Adrenal gland (tissue), 12 donors: ENCODE measurements around the gene FAM114A1. TPM values are rescaled to one million over a fixed set of nuclear protein-coding genes. Genes with fewer than 3 reads are reported as not detected.

Experiments used
- DNase-seq, 7 donors: peaks; one replicate each; pipeline ENCODE4 v3.0.0-alpha.2; 2019 to 2020
- H3K27ac ChIP-seq, 5 donors: fragments of 200-600 bp; sonication (generic) in 4 of 5; 1 replicate in 3 of 5; 2 replicates in 2 of 5; pipeline versions ENCODE4 v1.5.1 to v1.8.0; 2016 to 2020; ENCODE audit warnings: mild to moderate bottlenecking in 1 of 5
- H3K27me3 ChIP-seq: fragments of 200-600 bp; 2 replicates; pipeline ENCODE4 v1.8.0; 2021
- H3K36me3 ChIP-seq, 2 donors: fragments of 200-600 bp; replicated peaks in 1 of 2; 1 replicate in 1 of 2; 2 replicates in 1 of 2; pipeline versions ENCODE4 v1.5.1 to v1.8.0; 2018 to 2022
- H3K4me1 ChIP-seq, 2 donors: fragments of 200-600 bp; replicated peaks in 1 of 2; 1 replicate in 1 of 2; 2 replicates in 1 of 2; pipeline versions ENCODE4 v1.5.1 to v1.8.0; 2018 to 2021
- H3K4me3 ChIP-seq, 4 donors: fragments of 200-600 bp; sonication (generic) in 3 of 4; one replicate each; pipeline ENCODE4 v1.5.1; 2016 to 2018
- H3K9me3 ChIP-seq, 3 donors: fragments of 200-600 bp; sonication (generic) in 1 of 3; replicated peaks in 1 of 3; 1 replicate in 2 of 3; 2 replicates in 1 of 3; pipeline versions ENCODE4 v1.5.1 to v1.8.0; 2016 to 2021
- POLR2A ChIP-seq, 2 donors: fragments of 450-650 bp; IDR thresholded peaks; one replicate each; pipeline ENCODE4 v1.6.1; 2017; ENCODE audit warnings: antibody characterized with exemption in 2 of 2, mild to moderate bottlenecking in 2 of 2, moderate library complexity in 1 of 2
- WGBS, 4 donors: extraction: QIAGEN DNeasy Blood & Tissue Kit in 2 of 4; methylation state at CpG; one replicate each; pipeline versions ENCODE4 v1.1.5 to v1.1.7; 2013 to 2017; 5-methylcytosine and 5-hydroxymethylcytosine counted together
- intact Hi-C, 2 donors: fragments of 100-400 bp; cut with DNase I; formaldehyde crosslinking; loops; one replicate each; pipeline versions ENCODE4 v1.14.1 to v1.15.0; 2022 to 2023
- polyA plus RNA-seq, 3 donors: library from polyadenylated mRNA; stranded (reverse); fragments of 200-250 nt in 2 of 3; fragments of 350-450 nt in 1 of 3; fragmentation: Illumina TruSeq in 1 of 3; extraction: RNeasy Lipid Tissue Mini Kit (QIAGEN cat#74804) in 1 of 3; gene quantifications; one replicate each; pipeline ENCODE4 v1.2.3, GENCODE V29; 2013 to 2014
- total RNA-seq, 9 donors: library from RNA; depleted of rRNA in 4 of 9; stranded (reverse); fragments of >200 nt in 4 of 9; fragments of 120-200 nt in 1 of 9; fragmentation: NEBNext Ultra II Directional in 1 of 9; extraction: Animal tissue kit (Norgen Biotek cat#: 25700) in 1 of 9; gene quantifications; one replicate each; pipeline versions ENCODE4 v1.1.0 to v1.2.4, GENCODE V29; 2013 to 2023
- TF ChIP-seq, protein P1 (sequence below), 6 experiments: fragments of 450-650 bp in 4 of 6; fragments of 200-600 bp in 2 of 6; sonication (generic) in 1 of 6; IDR thresholded peaks; 1 replicate in 5 of 6; 2 replicates in 1 of 6; pipeline versions ENCODE4 v1.5.1 to v1.8.0; 2016 to 2021; ENCODE audit warnings: antibody characterized with exemption in 6 of 6, mild to moderate bottlenecking in 2 of 6, moderate library complexity in 1 of 6
- donor health status: healthy with polysubstance abuse.
- donor health status: Bipolar disorder and iron deficiency.
- donor health status: DM: yes; HTN: yes; CAD: no.
- donor health status: DM: no; HTN: no; CAD: no.
- donor health status: DM: no; HTN: no; CAD: no.
- donor health status: DM: yes; HTN: yes; CAD: no.

The FAM114A1 gene
- total and polyA plus RNA-seq, 12 donors: 29.3 to 335 (median 174) TPM

- H3K27me3 ChIP-seq: no peaks in the 10 kb centered on the region
- TF ChIP-seq, protein P1, sequence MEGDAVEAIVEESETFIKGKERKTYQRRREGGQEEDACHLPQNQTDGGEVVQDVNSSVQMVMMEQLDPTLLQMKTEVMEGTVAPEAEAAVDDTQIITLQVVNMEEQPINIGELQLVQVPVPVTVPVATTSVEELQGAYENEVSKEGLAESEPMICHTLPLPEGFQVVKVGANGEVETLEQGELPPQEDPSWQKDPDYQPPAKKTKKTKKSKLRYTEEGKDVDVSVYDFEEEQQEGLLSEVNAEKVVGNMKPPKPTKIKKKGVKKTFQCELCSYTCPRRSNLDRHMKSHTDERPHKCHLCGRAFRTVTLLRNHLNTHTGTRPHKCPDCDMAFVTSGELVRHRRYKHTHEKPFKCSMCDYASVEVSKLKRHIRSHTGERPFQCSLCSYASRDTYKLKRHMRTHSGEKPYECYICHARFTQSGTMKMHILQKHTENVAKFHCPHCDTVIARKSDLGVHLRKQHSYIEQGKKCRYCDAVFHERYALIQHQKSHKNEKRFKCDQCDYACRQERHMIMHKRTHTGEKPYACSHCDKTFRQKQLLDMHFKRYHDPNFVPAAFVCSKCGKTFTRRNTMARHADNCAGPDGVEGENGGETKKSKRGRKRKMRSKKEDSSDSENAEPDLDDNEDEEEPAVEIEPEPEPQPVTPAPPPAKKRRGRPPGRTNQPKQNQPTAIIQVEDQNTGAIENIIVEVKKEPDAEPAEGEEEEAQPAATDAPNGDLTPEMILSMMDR (IDR thresholded peaks at IDR 0.05): no peak
- TF ChIP-seq POLR2A (IDR thresholded peaks at IDR 0.05): no peak
- 67 to 74% (median 73%) methylated on average over 6 of the region's 6 CpGs for WGBS, 4 donors
- H3K27ac ChIP-seq: no peak overlapping the region
- no peaks in the 10 kb centered on the region for H3K9me3 ChIP-seq
- intact Hi-C loops: no loop called here
- no peak overlapping the region for H3K4me3 ChIP-seq
- peaks cover 0 to under 1% of the 10 kb centered on the region in 2 donors for H3K4me1 ChIP-seq
- H3K36me3 ChIP-seq: peaks cover 0 to 55% of the 10 kb centered on the region in 2 donors
- no peak for DNase-seq
Measured at GRCh38 chr4:38920677-38921076, 53.1 kb downstream of the FAM114A1 start.

DNA sequence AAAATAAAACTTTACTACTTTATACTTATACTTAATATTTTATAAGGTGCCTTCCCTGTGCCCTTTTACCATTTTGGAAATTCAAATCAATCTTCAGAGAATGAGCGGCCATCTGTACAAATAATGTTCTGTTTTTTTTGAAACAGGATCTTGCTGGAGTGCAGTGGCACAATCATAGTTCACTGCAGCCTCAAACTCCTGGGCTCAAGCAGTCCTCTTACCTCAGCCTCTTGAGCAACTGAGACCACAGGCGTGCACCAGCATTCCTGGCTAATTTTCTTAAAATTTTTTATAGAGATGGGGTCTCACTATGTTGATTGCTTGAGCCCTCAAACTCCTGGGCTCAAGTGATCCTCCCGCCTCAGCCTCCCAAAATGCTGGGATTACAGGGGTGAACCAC is 53.5 kb downstream of the FAM114A1 start:
- no peak for DNase-seq
- Histone ChIP-seq H3K4me1 (peaks cover 0 to 4% of the 10 kb centered on the region in 2 donors), H3K9me3 (no peaks in the 10 kb centered on the region), H3K27me3 (no peaks in the 10 kb centered on the region), H3K36me3 (peaks cover 0 to 55% of the 10 kb centered on the region in 2 donors), H3K4me3 (no peak overlapping the region), H3K27ac (no peak overlapping the region)
- WGBS, 4 donors: 86 to 94% (median 91%) methylated on average over 3 of the region's 3 CpGs
- intact Hi-C loops: no loop called here
- TF ChIP-seq POLR2A (IDR thresholded peaks at IDR 0.05): no peak
- TF ChIP-seq, protein P1 (IDR thresholded peaks at IDR 0.05): no peak

GRCh38 chr4:38923746-38924145 is 56.1 kb downstream of the FAM114A1 start:
- Histone ChIP-seq H3K27ac (no peak overlapping the region), H3K9me3 (no peaks in the 10 kb centered on the region), H3K4me1 (peaks cover 0 to 4% of the 10 kb centered on the region in 2 donors), H3K36me3 (peaks cover 0 to 60% of the 10 kb centered on the region in 2 donors), H3K27me3 (no peaks in the 10 kb centered on the region), H3K4me3 (no peak overlapping the region)
- TF ChIP-seq POLR2A (IDR thresholded peaks at IDR 0.05): no peak
- TF ChIP-seq, protein P1 (IDR thresholded peaks at IDR 0.05): no peak
- WGBS, 4 donors: 61 to 86% (median 74%) methylated on average over 2 of the region's 2 CpGs
- DNase-seq: no peak
- intact Hi-C loops: no loop called here

DNA sequence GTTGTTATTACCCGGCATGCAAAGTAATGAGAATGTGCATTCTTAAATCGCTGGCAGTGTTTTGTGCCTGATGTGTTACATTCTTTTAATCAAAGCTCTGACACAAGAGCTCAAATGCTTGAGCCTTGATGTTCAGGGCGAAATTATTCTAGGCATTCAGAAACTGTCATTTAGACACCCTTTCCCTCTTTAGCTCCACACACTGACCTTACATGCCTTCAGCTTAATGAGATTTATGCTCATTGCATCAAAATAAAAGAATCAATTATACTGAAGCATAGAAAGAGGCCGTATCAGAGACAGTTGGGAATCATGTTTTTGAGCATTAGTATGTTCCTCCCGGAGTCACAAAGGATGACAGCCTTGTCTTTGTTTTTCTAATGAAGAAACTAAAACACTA is 56.7 kb downstream of the FAM114A1 start:
- intact Hi-C loops: no loop called here
- peaks cover 0 to 4% of the 10 kb centered on the region in 2 donors for H3K4me1 ChIP-seq

More for the DNA sequence above, 56.7 kb downstream of the FAM114A1 start:
- no peak overlapping the region for H3K27ac ChIP-seq
- TF ChIP-seq, protein P1 (IDR thresholded peaks at IDR 0.05): no peak
- TF ChIP-seq POLR2A (IDR thresholded peaks at IDR 0.05): no peak
- WGBS, 4 donors: 54 to 70% (median 64%) methylated on average over 5 of the region's 5 CpGs
- no peaks in the 10 kb centered on the region for H3K9me3 ChIP-seq
- DNase-seq: no peak
- no peaks in the 10 kb centered on the region for H3K27me3 ChIP-seq
- peaks cover 0 to 61% of the 10 kb centered on the region in 2 donors for H3K36me3 ChIP-seq
- H3K4me3 ChIP-seq: no peak overlapping the region
